COLO829 (cell line): Measurements from ENCODE around the gene ANO7.

ENCODE experiments used
- DNase-seq: peaks from one replicate; pipeline ENCODE4 v3.0.0; 2012; ENCODE audit warnings: low spot score

The ANO7 gene

GRCh38 chr2:241249654-241250053 lies 61.2 kb downstream of the ANO7 start:
- DNase-seq = no peak

GRCh38 chr2:241252778-241253475 lies 64.5 kb downstream of the ANO7 start:
- no peak for DNase-seq

GRCh38 chr2:241254904-241255351 lies 66.5 kb downstream of the ANO7 start:
- DNase-seq = no peak

GRCh38 chr2:241255542-241256167 lies 67.2 kb downstream of the ANO7 start:
- DNase-seq = no peak

GRCh38 chr2:241256168-241256545 lies 67.7 kb downstream of the ANO7 start:
- no peak for DNase-seq

- no peak for DNase-seq
These were observed 69.0 kb downstream of the ANO7 start for GRCh38 chr2:241257419-241258032.

GRCh38 chr2:241258505-241259280 lies 70.2 kb downstream of the ANO7 start:
- no peak for DNase-seq

- no peak for DNase-seq
These were observed 72.4 kb downstream of the ANO7 start for GRCh38 chr2:241260911-241261310.

GRCh38 chr2:241261628-241262027 lies 73.2 kb downstream of the ANO7 start:
- DNase-seq = no peak

GRCh38 chr2:241263061-241263460 lies 74.6 kb downstream of the ANO7 start:
- no peak for DNase-seq

- DNase-seq = no peak
These were observed 77.0 kb downstream of the ANO7 start for GRCh38 chr2:241265506-241265905.

- DNase-seq = no peak
These were observed 79.0 kb downstream of the ANO7 start for GRCh38 chr2:241267249-241268067.

GRCh38 chr2:241268306-241268705 lies 79.8 kb downstream of the ANO7 start:
- DNase-seq = no peak

GRCh38 chr2:241268716-241269445 lies 80.4 kb downstream of the ANO7 start:
- peak; percentile 67 for DNase-seq

- no peak for DNase-seq
These were observed 81.4 kb downstream of the ANO7 start for GRCh38 chr2:241269707-241270520.

GRCh38 chr2:241270531-241270930 lies 82.1 kb downstream of the ANO7 start:
- DNase-seq = no peak

- DNase-seq = peak; percentile 64
These were observed 83.3 kb downstream of the ANO7 start for GRCh38 chr2:241271706-241272302.

GRCh38 chr2:241272303-241273209 lies 84.1 kb downstream of the ANO7 start:
- DNase-seq = no peak
